GM12878 (cell line): ENCODE results near the gene CPNE6. TPM values are rescaled to one million over a fixed set of nuclear protein-coding genes. Genes with fewer than 3 reads are reported as not detected.

Source experiments
- ATAC-seq: fragments of 200-7000 bp; cut with Tn5 transposase; 3 replicates; pipeline ENCODE4 v1.9.1; 2020; ENCODE audit warnings: mild to moderate bottlenecking, moderate library complexity
- BruUV-seq: library from RNA; stranded (reverse); fragments of 400-500 nt; replicated peaks from 2 replicates; lab custom pipeline; 2021; lab: Mats Ljungman, UMichigan
- CTCF ChIA-PET: fragments of 300-600 bp; sonication (Branson Sonifier 250); formaldehyde crosslinking; extraction: SDS; loops from one replicate; lab custom pipeline; 2021; ENCODE audit warnings: inconsistent platforms; lab: Yijun Ruan, JAX
- POLR2A ChIA-PET: fragments of 350-600 bp; formaldehyde crosslinking; extraction: SDS; loops from one replicate; lab custom pipeline; 2021; ENCODE audit warnings: inconsistent platforms; lab: Charles Lee
- RAD21 ChIA-PET: fragments of 300-600 bp; sonication (Branson Sonifier 250); formaldehyde crosslinking; loops from one replicate; lab custom pipeline; 2023; ENCODE audit warnings: antibody characterized with exemption; ENCODE audit not compliant: unreplicated experiment; lab: Charles Lee
- SMC1A ChIA-PET: fragments of 300-600 bp; sonication (Branson Sonifier 250); formaldehyde crosslinking; loops from one replicate; lab custom pipeline; 2023; ENCODE audit not compliant: unreplicated experiment, uncharacterized antibody; lab: Charles Lee
- DNase-seq: peaks from one replicate; pipeline ENCODE4 v3.0.0-alpha.2; 2011; ENCODE audit warnings: low read depth, low spot score
- FAIRE-seq: peaks from 3 replicates; lab custom pipeline; 2011; peaks lifted over from hg19 to GRCh38; lab: Jason Lieb, UNC
- H2AFZ ChIP-seq: 2 replicates; pipeline ENCODE4 v1.6.0; 2011; ENCODE audit warnings: low read depth, low read length, control low read depth; ENCODE audit not compliant: control insufficient read depth
- H3K27ac ChIP-seq: 2 replicates; pipeline ENCODE4 v1.5.1; 2011; ENCODE audit warnings: control low read depth; ENCODE audit not compliant: control insufficient read depth, insufficient read depth
- H3K27me3 ChIP-seq, 2 experiments: replicated peaks in 1 of 2; 2 replicates each; pipeline versions ENCODE4 v1.6.0 to v1.6.1; 2011; ENCODE audit warnings: low read length in 1 of 2; ENCODE audit not compliant: control insufficient read depth in 2 of 2, insufficient read depth in 2 of 2
- H3K36me3 ChIP-seq, 2 experiments: 2 replicates each; pipeline ENCODE4 v1.5.1; 2011; ENCODE audit warnings: low read length in 1 of 2; ENCODE audit not compliant: control insufficient read depth in 2 of 2, insufficient read depth in 2 of 2
- H3K4me1 ChIP-seq: 2 replicates; pipeline ENCODE4 v1.6.1; 2011; ENCODE audit warnings: mild to moderate bottlenecking, low read length, moderate library complexity, mixed read lengths; ENCODE audit not compliant: control insufficient read depth, insufficient read depth
- H3K4me2 ChIP-seq: 2 replicates; pipeline ENCODE4 v1.6.0; 2011; ENCODE audit warnings: control low read depth; ENCODE audit not compliant: control insufficient read depth, insufficient read depth
- H3K4me3 ChIP-seq: fragments of 200-600 bp; sonication (generic); 2 replicates; pipeline ENCODE4 v1.5.1; 2016
- H3K79me2 ChIP-seq: 2 replicates; pipeline ENCODE4 v1.6.0; 2011; ENCODE audit warnings: low read length; ENCODE audit not compliant: control insufficient read depth, insufficient read depth
- H3K9ac ChIP-seq: 2 replicates; pipeline ENCODE4 v1.8.0; 2011; ENCODE audit warnings: low read length, control low read depth, mixed read lengths; ENCODE audit not compliant: control insufficient read depth, insufficient read depth
- H3K9me3 ChIP-seq: replicated peaks from 3 replicates; pipeline ENCODE4 v1.5.1; 2011; ENCODE audit warnings: mild to moderate bottlenecking, low read length; ENCODE audit not compliant: control insufficient read depth, insufficient read depth
- H4K20me1 ChIP-seq: 2 replicates; pipeline ENCODE4 v1.6.0; 2011; ENCODE audit not compliant: control insufficient read depth, insufficient read depth
- ATF7 ChIP-seq: fragments of 450-650 bp; IDR thresholded peaks from 2 replicates; pipeline ENCODE4 v1.6.1; 2016; ENCODE audit warnings: low read depth, mild to moderate bottlenecking
- BHLHE40 ChIP-seq, 2 experiments: fragments of 450-650 bp in 1 of 2; IDR thresholded peaks; 2 replicates each; pipeline ENCODE4 v1.6.1; 2011 to 2017; ENCODE audit warnings: low read depth in 2 of 2, borderline replicate concordance in 1 of 2, improper control_type of control experiment in 1 of 2, low read length in 1 of 2, mild to moderate bottlenecking in 1 of 2
- CBX5 ChIP-seq: sonication (generic); IDR thresholded peaks from 2 replicates; pipeline ENCODE4 v1.6.1; 2016; ENCODE audit warnings: low read depth, moderate library complexity, mild to moderate bottlenecking, inconsistent platforms
- FOXM1 ChIP-seq: IDR thresholded peaks from 2 replicates; pipeline ENCODE4 v1.6.1; 2012; ENCODE audit warnings: low read depth, mild to moderate bottlenecking, inconsistent platforms, low read length, moderate library complexity
- IKZF1 ChIP-seq: fragments of 450-650 bp; conservative IDR thresholded peaks from 2 replicates; pipeline ENCODE4 v1.6.1; 2017; ENCODE audit warnings: antibody characterized with exemption, mild to moderate bottlenecking
- MEF2B ChIP-seq: fragments of 450-650 bp; IDR thresholded peaks from 2 replicates; pipeline ENCODE4 v1.6.1; 2018; ENCODE audit warnings: mild to moderate bottlenecking, moderate library complexity; ENCODE audit not compliant: partially characterized antibody, poor library complexity, severe bottlenecking
- MYB ChIP-seq: fragments of 150-350 bp; IDR thresholded peaks from 2 replicates; pipeline ENCODE4 v1.6.1; 2014; ENCODE audit warnings: mild to moderate bottlenecking, low read depth, low read length, borderline replicate concordance
- SMAD5 ChIP-seq: IDR thresholded peaks from 2 replicates; pipeline ENCODE4 v1.6.1; 2016; ENCODE audit warnings: antibody characterized with exemption, low read depth
- STAT1 ChIP-seq: fragments of 450-650 bp; conservative IDR thresholded peaks from 2 replicates; pipeline ENCODE4 v1.6.1; 2014; ENCODE audit warnings: antibody characterized with exemption, mild to moderate bottlenecking
- YY1 ChIP-seq: IDR thresholded peaks from 2 replicates; pipeline ENCODE4 v1.6.1; 2011; ENCODE audit warnings: low read depth, mild to moderate bottlenecking, low read length
- WGBS: methylation state at CpG from one replicate; pipeline ENCODE4 v1.1.6; 2016; ENCODE audit warnings: low lambda C conversion rate; ENCODE audit not compliant: insufficient replicate concordance, insufficient coverage; ENCODE audit errors: missing lambda C conversion rate; 5-methylcytosine and 5-hydroxymethylcytosine counted together
- in situ Hi-C: fragments of 300-500 bp; cut with MboI; formaldehyde crosslinking; loops from 9 replicates; pipeline ENCODE4 v1.14.3; 2018; ENCODE audit warnings: mixed read lengths
- intact Hi-C: fragments of 100-400 bp; cut with micrococcal nuclease; formaldehyde crosslinking; loops from one replicate; pipeline ENCODE4 v1.14.2; 2022; ENCODE audit not compliant: unreplicated experiment
- polyA plus RNA-seq, 11 experiments: library from polyadenylated mRNA; depleted of rRNA in 4 of 11; unstranded in 6 of 11; stranded (reverse) in 5 of 11; fragments of >200 nt; fragmentation: Nextera tagmentation in 4 of 11; fragmentation: Illumina TruSeq in 1 of 11; extraction: Ambion mirVana in 4 of 11; extraction: Trizol in 1 of 11; gene quantifications; 1 replicate in 1 of 11; 2 replicates in 10 of 11; pipeline versions ENCODE4 v1.2.1 to v1.2.3, GENCODE V29; 2011 to 2016; ENCODE audit warnings: inconsistent platforms in 2 of 11, missing spikeins in 2 of 11, low read depth in 1 of 11
- total RNA-seq, 4 experiments: library from RNA; depleted of rRNA in 3 of 4; stranded (reverse); fragments of >200 nt in 3 of 4; fragmentation: Illumina TruSeq in 1 of 4; extraction: Trizol in 1 of 4; gene quantifications; 2 replicates each; pipeline versions ENCODE4 v1.2.1 to v1.2.3, GENCODE V29; 2013 to 2021
- TF ChIP-seq, protein P1 (sequence below): fragments of 450-650 bp; IDR thresholded peaks from 2 replicates; pipeline ENCODE4 v1.6.1; 2017; ENCODE audit warnings: mild to moderate bottlenecking
- TF ChIP-seq, protein P2 (sequence below): fragments of 450-650 bp; IDR thresholded peaks from 2 replicates; pipeline ENCODE4 v1.6.1; 2018; ENCODE audit warnings: borderline replicate concordance, mild to moderate bottlenecking; ENCODE audit not compliant: partially characterized antibody
- TF ChIP-seq, protein P3 (sequence below): fragments of 450-650 bp; formaldehyde crosslinking; IDR thresholded peaks from 2 replicates; pipeline ENCODE4 v1.4.0; 2022; ENCODE audit warnings: mild to moderate bottlenecking, moderate library complexity
- TF ChIP-seq, protein P4 (sequence below): fragments of 450-650 bp; IDR thresholded peaks from 2 replicates; pipeline ENCODE4 v1.6.1; 2017; ENCODE audit warnings: borderline replicate concordance

Gene CPNE6
- total and polyA plus RNA-seq, 10 of the 15 experiments (the other 5 are each of a cell fraction or from before 2014, with no cell fraction given), result 0.06 to 0.43 (median 0.18) TPM; not detected in 3

DNA sequence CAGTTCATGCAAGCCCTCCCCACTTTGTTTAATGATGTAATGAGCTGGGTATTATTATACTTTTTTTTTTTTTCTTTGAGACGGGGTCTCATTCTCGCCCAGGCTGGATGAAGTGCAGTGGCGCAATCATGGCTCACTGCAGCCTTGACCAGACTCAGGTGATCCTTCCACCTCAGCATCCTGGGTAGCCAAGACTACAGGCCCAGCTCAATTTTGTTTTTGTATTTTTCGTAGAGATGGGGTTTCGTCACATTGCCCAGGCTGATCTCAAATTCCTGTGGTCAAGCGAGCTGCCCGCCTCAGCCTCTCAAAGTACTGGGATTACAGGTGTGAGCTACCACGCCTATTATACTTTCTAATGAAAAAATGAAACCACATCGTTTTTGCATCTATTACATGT, 38.7 kb downstream of the CPNE6 start:
- Histone ChIP-seq H4K20me1 (no peaks in the 10 kb centered on the region), H3K79me2 (peaks cover 7% of the 10 kb centered on the region), H3K36me3 (no peaks in the 10 kb centered on the region), H3K9me3 (no peaks in the 10 kb centered on the region), H3K9ac (no peak overlapping the region), H2AFZ (no peak overlapping the region), H3K4me2 (no peak overlapping the region), H3K27ac (no peak overlapping the region), H3K27me3 (no peaks in the 10 kb centered on the region), H3K4me1 (peaks cover 7% of the 10 kb centered on the region), H3K4me3 (no peak overlapping the region)
- intact Hi-C loops, result no loop called here
- ChIA-PET RAD21 (interaction anchor here (0.7 to 6.9 kb wide), 14 partner anchors 8 to 197 kb away, joined by 3 to 153 read pairs (median 8); partner anchors contain the start of genes CHMP4A, CIDEB, EMC9 and IRF9), SMC1A (interaction anchor here (0.6 to 9.6 kb wide), 19 partner anchors 10 to 187 kb away, joined by 3 to 195 read pairs (median 11); partner anchors contain the start of genes CHMP4A, EMC9, IRF9 and PCK2), CTCF (interaction anchor here (0.7 to 11.3 kb wide), 20 partner anchors 10 to 230 kb away, joined by 3 to 294 read pairs (median 5); partner anchors contain the start of genes CARMIL3, CHMP4A, IRF9 and PCK2), POLR2A (interaction anchor here (0.7 to 5.8 kb wide), 10 partner anchors 15 to 888 kb away, joined by 3 to 90 read pairs (median 4); partner anchors contain the start of genes IRF9, PCK2, PSME1 and PSME2)
- in situ Hi-C loops, result loop anchor here (25.0 kb wide), 1 partner anchor 798 kb away; the partner anchor contains the start of genes BCL2L2, PABPN1 and PPP1R3E
- FAIRE-seq (no peak), DNase-seq (no peak), ATAC-seq (no peak)
- BruUV-seq, result no TSS peak
- WGBS, result 92% methylated on average over 9 of the region's 9 CpGs
- TF ChIP-seq YY1 (no peak), STAT1 (no peak), MEF2B (no peak), BHLHE40 (IDR thresholded peaks at IDR 0.05; ENCODE audit: borderline replicate concordance in 1 of 2, low read depth in 2 of 2, low read length in 1 of 2) (no peak), ATF7 (no peak), SMAD5 (no peak), CBX5 (no peak), IKZF1 (no peak), MYB (no peak), FOXM1 (no peak)
- TF ChIP-seq, protein P1, sequence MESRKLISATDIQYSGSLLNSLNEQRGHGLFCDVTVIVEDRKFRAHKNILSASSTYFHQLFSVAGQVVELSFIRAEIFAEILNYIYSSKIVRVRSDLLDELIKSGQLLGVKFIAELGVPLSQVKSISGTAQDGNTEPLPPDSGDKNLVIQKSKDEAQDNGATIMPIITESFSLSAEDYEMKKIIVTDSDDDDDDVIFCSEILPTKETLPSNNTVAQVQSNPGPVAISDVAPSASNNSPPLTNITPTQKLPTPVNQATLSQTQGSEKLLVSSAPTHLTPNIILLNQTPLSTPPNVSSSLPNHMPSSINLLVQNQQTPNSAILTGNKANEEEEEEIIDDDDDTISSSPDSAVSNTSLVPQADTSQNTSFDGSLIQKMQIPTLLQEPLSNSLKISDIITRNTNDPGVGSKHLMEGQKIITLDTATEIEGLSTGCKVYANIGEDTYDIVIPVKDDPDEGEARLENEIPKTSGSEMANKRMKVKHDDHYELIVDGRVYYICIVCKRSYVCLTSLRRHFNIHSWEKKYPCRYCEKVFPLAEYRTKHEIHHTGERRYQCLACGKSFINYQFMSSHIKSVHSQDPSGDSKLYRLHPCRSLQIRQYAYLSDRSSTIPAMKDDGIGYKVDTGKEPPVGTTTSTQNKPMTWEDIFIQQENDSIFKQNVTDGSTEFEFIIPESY, result no peak
- TF ChIP-seq, protein P2, sequence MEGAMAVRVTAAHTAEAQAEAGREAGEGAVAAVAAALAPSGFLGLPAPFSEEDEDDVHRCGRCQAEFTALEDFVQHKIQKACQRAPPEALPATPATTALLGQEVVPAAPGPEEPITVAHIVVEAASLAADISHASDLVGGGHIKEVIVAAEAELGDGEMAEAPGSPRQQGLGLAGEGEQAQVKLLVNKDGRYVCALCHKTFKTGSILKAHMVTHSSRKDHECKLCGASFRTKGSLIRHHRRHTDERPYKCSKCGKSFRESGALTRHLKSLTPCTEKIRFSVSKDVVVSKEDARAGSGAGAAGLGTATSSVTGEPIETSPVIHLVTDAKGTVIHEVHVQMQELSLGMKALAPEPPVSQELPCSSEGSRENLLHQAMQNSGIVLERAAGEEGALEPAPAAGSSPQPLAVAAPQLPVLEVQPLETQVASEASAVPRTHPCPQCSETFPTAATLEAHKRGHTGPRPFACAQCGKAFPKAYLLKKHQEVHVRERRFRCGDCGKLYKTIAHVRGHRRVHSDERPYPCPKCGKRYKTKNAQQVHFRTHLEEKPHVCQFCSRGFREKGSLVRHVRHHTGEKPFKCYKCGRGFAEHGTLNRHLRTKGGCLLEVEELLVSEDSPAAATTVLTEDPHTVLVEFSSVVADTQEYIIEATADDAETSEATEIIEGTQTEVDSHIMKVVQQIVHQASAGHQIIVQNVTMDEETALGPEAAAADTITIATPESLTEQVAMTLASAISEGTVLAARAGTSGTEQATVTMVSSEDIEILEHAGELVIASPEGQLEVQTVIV, result no peak
- TF ChIP-seq, protein P3, sequence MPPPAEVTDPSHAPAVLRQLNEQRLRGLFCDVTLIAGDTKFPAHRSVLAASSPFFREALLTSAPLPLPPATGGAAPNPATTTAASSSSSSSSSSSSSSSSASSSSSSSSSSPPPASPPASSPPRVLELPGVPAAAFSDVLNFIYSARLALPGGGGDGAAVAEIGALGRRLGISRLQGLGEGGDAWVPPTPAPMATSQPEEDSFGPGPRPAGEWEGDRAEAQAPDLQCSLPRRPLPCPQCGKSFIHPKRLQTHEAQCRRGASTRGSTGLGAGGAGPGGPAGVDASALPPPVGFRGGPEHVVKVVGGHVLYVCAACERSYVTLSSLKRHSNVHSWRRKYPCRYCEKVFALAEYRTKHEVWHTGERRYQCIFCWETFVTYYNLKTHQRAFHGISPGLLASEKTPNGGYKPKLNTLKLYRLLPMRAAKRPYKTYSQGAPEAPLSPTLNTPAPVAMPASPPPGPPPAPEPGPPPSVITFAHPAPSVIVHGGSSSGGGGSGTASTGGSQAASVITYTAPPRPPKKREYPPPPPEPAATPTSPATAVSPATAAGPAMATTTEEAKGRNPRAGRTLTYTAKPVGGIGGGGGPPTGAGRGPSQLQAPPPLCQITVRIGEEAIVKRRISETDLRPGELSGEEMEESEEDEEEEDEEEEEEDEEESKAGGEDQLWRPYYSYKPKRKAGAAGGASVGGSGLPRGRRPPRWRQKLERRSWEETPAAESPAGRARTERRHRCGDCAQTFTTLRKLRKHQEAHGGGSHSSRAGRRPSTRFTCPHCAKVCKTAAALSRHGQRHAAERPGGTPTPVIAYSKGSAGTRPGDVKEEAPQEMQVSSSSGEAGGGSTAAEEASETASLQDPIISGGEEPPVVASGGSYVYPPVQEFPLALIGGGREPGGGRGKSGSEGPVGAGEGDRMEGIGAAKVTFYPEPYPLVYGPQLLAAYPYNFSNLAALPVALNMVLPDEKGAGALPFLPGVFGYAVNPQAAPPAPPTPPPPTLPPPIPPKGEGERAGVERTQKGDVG (CRISPR knock-in tag), result no peak
- TF ChIP-seq, protein P4, sequence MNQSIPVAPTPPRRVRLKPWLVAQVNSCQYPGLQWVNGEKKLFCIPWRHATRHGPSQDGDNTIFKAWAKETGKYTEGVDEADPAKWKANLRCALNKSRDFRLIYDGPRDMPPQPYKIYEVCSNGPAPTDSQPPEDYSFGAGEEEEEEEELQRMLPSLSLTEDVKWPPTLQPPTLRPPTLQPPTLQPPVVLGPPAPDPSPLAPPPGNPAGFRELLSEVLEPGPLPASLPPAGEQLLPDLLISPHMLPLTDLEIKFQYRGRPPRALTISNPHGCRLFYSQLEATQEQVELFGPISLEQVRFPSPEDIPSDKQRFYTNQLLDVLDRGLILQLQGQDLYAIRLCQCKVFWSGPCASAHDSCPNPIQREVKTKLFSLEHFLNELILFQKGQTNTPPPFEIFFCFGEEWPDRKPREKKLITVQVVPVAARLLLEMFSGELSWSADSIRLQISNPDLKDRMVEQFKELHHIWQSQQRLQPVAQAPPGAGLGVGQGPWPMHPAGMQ, result no peak
